Gastroesophageal sphincter (tissue), 3 donors: ENCODE measurements around the gene KISS1.

Source experiments
- EP300 ChIP-seq: sonication (generic); formaldehyde crosslinking; IDR thresholded peaks from one replicate; pipeline ENCODE4 v1.6.1; 2017; ENCODE audit warnings: antibody characterized with exemption, mild to moderate bottlenecking
- POLR2A ChIP-seq, 2 donors: fragments of 450-650 bp; IDR thresholded peaks; one replicate each; pipeline ENCODE4 v1.6.1; 2017; ENCODE audit warnings: antibody characterized with exemption in 2 of 2, mild to moderate bottlenecking in 2 of 2, moderate library complexity in 1 of 2
- TF ChIP-seq, protein P1 (sequence below), 4 experiments: fragments of 200-600 bp in 2 of 4; fragments of 450-650 bp in 2 of 4; sonication (generic) in 1 of 4; IDR thresholded peaks; one replicate each; pipeline ENCODE4 v1.5.1; 2017 to 2019; ENCODE audit warnings: antibody characterized with exemption in 4 of 4, mild to moderate bottlenecking in 2 of 4, moderate library complexity in 2 of 4

GRCh38 chr1:204216236-204216635, 19.9 kb upstream of the KISS1 start:
- TF ChIP-seq, protein P1, sequence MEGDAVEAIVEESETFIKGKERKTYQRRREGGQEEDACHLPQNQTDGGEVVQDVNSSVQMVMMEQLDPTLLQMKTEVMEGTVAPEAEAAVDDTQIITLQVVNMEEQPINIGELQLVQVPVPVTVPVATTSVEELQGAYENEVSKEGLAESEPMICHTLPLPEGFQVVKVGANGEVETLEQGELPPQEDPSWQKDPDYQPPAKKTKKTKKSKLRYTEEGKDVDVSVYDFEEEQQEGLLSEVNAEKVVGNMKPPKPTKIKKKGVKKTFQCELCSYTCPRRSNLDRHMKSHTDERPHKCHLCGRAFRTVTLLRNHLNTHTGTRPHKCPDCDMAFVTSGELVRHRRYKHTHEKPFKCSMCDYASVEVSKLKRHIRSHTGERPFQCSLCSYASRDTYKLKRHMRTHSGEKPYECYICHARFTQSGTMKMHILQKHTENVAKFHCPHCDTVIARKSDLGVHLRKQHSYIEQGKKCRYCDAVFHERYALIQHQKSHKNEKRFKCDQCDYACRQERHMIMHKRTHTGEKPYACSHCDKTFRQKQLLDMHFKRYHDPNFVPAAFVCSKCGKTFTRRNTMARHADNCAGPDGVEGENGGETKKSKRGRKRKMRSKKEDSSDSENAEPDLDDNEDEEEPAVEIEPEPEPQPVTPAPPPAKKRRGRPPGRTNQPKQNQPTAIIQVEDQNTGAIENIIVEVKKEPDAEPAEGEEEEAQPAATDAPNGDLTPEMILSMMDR (IDR thresholded peaks at IDR 0.05): no peak
- TF ChIP-seq POLR2A (IDR thresholded peaks at IDR 0.05) (no peak), EP300 (no peak)
